ENCODE data around the gene GRAP.
"Not testable (repeated sequence)": the region's sequence is repeated elsewhere in the genome, so short reads cannot be mapped to it uniquely, and the experiment has no call there.

GRAP gene

GRCh38 chr17:19043032-19043431 lies 3.7 kb downstream of the GRAP start:
- DNase-seq = not testable (repeated sequence)

- DNase-seq = not testable (repeated sequence)
Observed at GRCh38 chr17:19042369-19042768, 4.4 kb downstream of the GRAP start.

- DNase-seq = not testable (repeated sequence)
Observed at GRCh38 chr17:19041871-19042270, 4.9 kb downstream of the GRAP start.

GRCh38 chr17:19040350-19040749 lies 6.4 kb downstream of the GRAP start:
- DNase-seq = not testable (repeated sequence)

- not testable (repeated sequence) for DNase-seq
Observed at GRCh38 chr17:19038730-19039129, 8.0 kb downstream of the GRAP start.

- DNase-seq = not testable (repeated sequence)
Observed at GRCh38 chr17:19038007-19038406, 8.8 kb downstream of the GRAP start.

GRCh38 chr17:19037547-19037946 lies 9.2 kb downstream of the GRAP start:
- not testable (repeated sequence) for DNase-seq

GRCh38 chr17:19036186-19036585 lies 10.6 kb downstream of the GRAP start:
- not testable (repeated sequence) for DNase-seq

- not testable (repeated sequence) for DNase-seq
Observed at GRCh38 chr17:19032377-19032988, 14.3 kb downstream of the GRAP start.

GRCh38 chr17:19031729-19032128 lies 15.0 kb downstream of the GRAP start:
- DNase-seq = not testable (repeated sequence)

- not testable (repeated sequence) for DNase-seq
Observed at GRCh38 chr17:19030771-19031449, 15.8 kb downstream of the GRAP start.

GRCh38 chr17:19029740-19030139 lies 17.0 kb downstream of the GRAP start:
- not testable (repeated sequence) for DNase-seq

- not testable (repeated sequence) for DNase-seq
Observed at GRCh38 chr17:19028671-19029070, 18.1 kb downstream of the GRAP start.

GRCh38 chr17:19024101-19025078 lies 22.4 kb downstream of the GRAP start:
- no peak for DNase-seq

GRCh38 chr17:19023209-19023999 lies 23.4 kb downstream of the GRAP start:
- no peak for DNase-seq

- DNase-seq = no peak
Observed at GRCh38 chr17:19022747-19023146, 24.0 kb downstream of the GRAP start.

- DNase-seq = no peak
Observed at GRCh38 chr17:19022128-19022527, 24.6 kb downstream of the GRAP start.

- DNase-seq = no peak
Observed at GRCh38 chr17:19021622-19022083, 25.1 kb downstream of the GRAP start.

GRCh38 chr17:19021011-19021621 lies 25.6 kb downstream of the GRAP start:
- not testable (repeated sequence) for DNase-seq

GRCh38 chr17:19020016-19020415 lies 26.7 kb downstream of the GRAP start:
- no peak for DNase-seq
